OCI-LY1 (cell line): ENCODE data around the gene NHP2.
A peak's percentile ranks its signal among the peaks of the same experiment; 100 is the strongest.

Source experiments
- H2AFZ ChIP-seq: fragments of 200-600 bp; sonication (generic), shearing (Covaris generic); 2 replicates; pipeline ENCODE4 v1.6.0; 2014; ENCODE audit warnings: antibody characterized with exemption, mild to moderate bottlenecking, low read length
- H3F3A ChIP-seq: fragments of 200-600 bp; sonication (generic), shearing (Covaris generic); 2 replicates; pipeline ENCODE4 v1.6.0; 2014; ENCODE audit warnings: mild to moderate bottlenecking, antibody characterized with exemption, low read length, moderate library complexity; ENCODE audit not compliant: insufficient read depth
- H3K27ac ChIP-seq: fragments of 200-600 bp; sonication (generic); 2 replicates; pipeline ENCODE4 v1.5.1; 2014; ENCODE audit warnings: low read length, mixed run types, mild to moderate bottlenecking, low read depth; ENCODE audit not compliant: poor library complexity, severe bottlenecking
- H3K27me3 ChIP-seq: fragments of 200-600 bp; sonication (generic); 2 replicates; pipeline ENCODE4 v1.6.0; 2014; ENCODE audit warnings: antibody characterized with exemption, mild to moderate bottlenecking, low read length, moderate library complexity; ENCODE audit not compliant: insufficient read depth
- H3K36me3 ChIP-seq: fragments of 200-600 bp; sonication (generic); 2 replicates; pipeline ENCODE4 v1.6.1; 2014; ENCODE audit warnings: mild to moderate bottlenecking, antibody characterized with exemption, low read length, moderate library complexity, mixed read lengths; ENCODE audit not compliant: insufficient read depth
- H3K4me1 ChIP-seq: fragments of 200-600 bp; sonication (generic); 2 replicates; pipeline ENCODE4 v1.5.1; 2014; ENCODE audit warnings: mild to moderate bottlenecking, low read length, moderate library complexity; ENCODE audit not compliant: insufficient read depth, severe bottlenecking
- H3K4me2 ChIP-seq: fragments of 200-600 bp; sonication (generic), shearing (Covaris generic); 2 replicates; pipeline ENCODE4 v1.6.1; 2014; ENCODE audit warnings: low read length
- H3K4me3 ChIP-seq: fragments of 200-600 bp; sonication (generic); 2 replicates; pipeline ENCODE4 v1.5.1; 2014; ENCODE audit warnings: low read length, low read depth, mild to moderate bottlenecking, mixed read lengths; ENCODE audit not compliant: poor library complexity, severe bottlenecking
- H3K79me2 ChIP-seq: fragments of 200-600 bp; shearing (Covaris generic); 2 replicates; pipeline ENCODE4 v1.6.1; 2016; ENCODE audit warnings: mixed run types, low read length, mixed read lengths; ENCODE audit not compliant: insufficient read depth
- H3K9ac ChIP-seq: fragments of 200-600 bp; sonication (generic), shearing (Covaris generic); 2 replicates; pipeline ENCODE4 v1.6.1; 2014; ENCODE audit warnings: mild to moderate bottlenecking, low read length, mixed read lengths
- H3K9me2 ChIP-seq: fragments of 200-600 bp; sonication (generic), shearing (Covaris generic); 2 replicates; pipeline ENCODE4 v1.6.1; 2014; ENCODE audit warnings: low read depth, mild to moderate bottlenecking, low read length, mixed read lengths
- H3K9me3 ChIP-seq: fragments of 200-600 bp; shearing (Covaris generic); 2 replicates; pipeline ENCODE4 v1.6.1; 2014; ENCODE audit warnings: low read length, mixed read lengths
- H4K20me1 ChIP-seq: fragments of 200-600 bp; sonication (generic), shearing (Covaris generic); 2 replicates; pipeline ENCODE4 v1.6.0; 2016; ENCODE audit warnings: mild to moderate bottlenecking, low read length; ENCODE audit not compliant: insufficient read depth
- EZH2 ChIP-seq: fragments of 200-600 bp; sonication (generic), shearing (Covaris generic); IDR thresholded peaks from 2 replicates; pipeline ENCODE4 v1.8.0; 2017; ENCODE audit warnings: borderline replicate concordance, mixed run types, mild to moderate bottlenecking, antibody characterized with exemption, low read length, moderate library complexity, mixed read lengths
- TF ChIP-seq, protein P1 (sequence below): fragments of 200-600 bp; sonication (generic), shearing (Covaris generic); IDR thresholded peaks from 2 replicates; pipeline ENCODE4 v1.5.1; 2017; ENCODE audit warnings: mild to moderate bottlenecking, antibody characterized with exemption, low read length, moderate library complexity, mixed read lengths

NHP2 gene

GRCh38 chr5:178112545-178112944 lies 41.1 kb downstream of the NHP2 start:
- Histone ChIP-seq H3K4me1 (peaks cover 38% of the 10 kb centered on the region), H3K9me2 (no peaks in the 10 kb centered on the region), H3K27ac (no peak overlapping the region), H2AFZ (no peak overlapping the region), H4K20me1 (no peaks in the 10 kb centered on the region), H3K9me3 (no peaks in the 10 kb centered on the region), H3K79me2 (no peaks in the 10 kb centered on the region), H3K4me2 (peak overlapping the region; percentile 67), H3K4me3 (peak overlapping the region; percentile 52), H3K27me3 (peaks cover 21% of the 10 kb centered on the region), H3F3A (no peaks in the 10 kb centered on the region), H3K36me3 (no peaks in the 10 kb centered on the region; the same call in 1 of the 2 replicates), H3K9ac (no peak overlapping the region)
- TF ChIP-seq, protein P1, sequence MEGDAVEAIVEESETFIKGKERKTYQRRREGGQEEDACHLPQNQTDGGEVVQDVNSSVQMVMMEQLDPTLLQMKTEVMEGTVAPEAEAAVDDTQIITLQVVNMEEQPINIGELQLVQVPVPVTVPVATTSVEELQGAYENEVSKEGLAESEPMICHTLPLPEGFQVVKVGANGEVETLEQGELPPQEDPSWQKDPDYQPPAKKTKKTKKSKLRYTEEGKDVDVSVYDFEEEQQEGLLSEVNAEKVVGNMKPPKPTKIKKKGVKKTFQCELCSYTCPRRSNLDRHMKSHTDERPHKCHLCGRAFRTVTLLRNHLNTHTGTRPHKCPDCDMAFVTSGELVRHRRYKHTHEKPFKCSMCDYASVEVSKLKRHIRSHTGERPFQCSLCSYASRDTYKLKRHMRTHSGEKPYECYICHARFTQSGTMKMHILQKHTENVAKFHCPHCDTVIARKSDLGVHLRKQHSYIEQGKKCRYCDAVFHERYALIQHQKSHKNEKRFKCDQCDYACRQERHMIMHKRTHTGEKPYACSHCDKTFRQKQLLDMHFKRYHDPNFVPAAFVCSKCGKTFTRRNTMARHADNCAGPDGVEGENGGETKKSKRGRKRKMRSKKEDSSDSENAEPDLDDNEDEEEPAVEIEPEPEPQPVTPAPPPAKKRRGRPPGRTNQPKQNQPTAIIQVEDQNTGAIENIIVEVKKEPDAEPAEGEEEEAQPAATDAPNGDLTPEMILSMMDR: no peak
- TF ChIP-seq EZH2: no peak

DNA sequence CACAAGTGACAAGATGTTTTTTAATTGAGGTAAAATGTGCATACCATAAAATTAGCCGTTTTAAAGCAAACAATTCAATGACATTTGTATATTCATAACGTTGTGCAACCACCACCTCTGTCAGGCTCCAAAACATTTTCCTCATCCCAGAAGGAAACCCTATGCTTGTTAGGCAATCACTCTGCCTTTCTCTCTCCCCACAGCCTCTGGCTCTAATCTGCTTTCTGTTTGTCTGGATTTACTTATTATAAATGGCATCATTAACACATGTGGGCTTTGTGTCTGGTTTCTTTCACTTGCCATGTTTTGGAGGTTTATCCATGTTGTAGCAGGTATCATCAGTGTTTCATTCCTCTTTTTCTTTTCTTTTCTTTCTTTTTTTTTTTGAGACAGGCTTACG lies 41.8 kb downstream of the NHP2 start:
- Histone ChIP-seq H2AFZ (no peak overlapping the region), H3K27ac (no peak overlapping the region), H4K20me1 (no peaks in the 10 kb centered on the region), H3K4me2 (no peak overlapping the region), H3K36me3 (no peaks in the 10 kb centered on the region; the same call in 1 of the 2 replicates), H3K4me1 (peaks cover 32% of the 10 kb centered on the region), H3K9ac (no peak overlapping the region), H3K4me3 (no peak overlapping the region), H3F3A (no peaks in the 10 kb centered on the region), H3K9me3 (no peaks in the 10 kb centered on the region), H3K9me2 (no peaks in the 10 kb centered on the region), H3K79me2 (no peaks in the 10 kb centered on the region), H3K27me3 (peaks cover 21% of the 10 kb centered on the region)
- TF ChIP-seq, protein P1: no peak
- no peak for TF ChIP-seq EZH2

DNA sequence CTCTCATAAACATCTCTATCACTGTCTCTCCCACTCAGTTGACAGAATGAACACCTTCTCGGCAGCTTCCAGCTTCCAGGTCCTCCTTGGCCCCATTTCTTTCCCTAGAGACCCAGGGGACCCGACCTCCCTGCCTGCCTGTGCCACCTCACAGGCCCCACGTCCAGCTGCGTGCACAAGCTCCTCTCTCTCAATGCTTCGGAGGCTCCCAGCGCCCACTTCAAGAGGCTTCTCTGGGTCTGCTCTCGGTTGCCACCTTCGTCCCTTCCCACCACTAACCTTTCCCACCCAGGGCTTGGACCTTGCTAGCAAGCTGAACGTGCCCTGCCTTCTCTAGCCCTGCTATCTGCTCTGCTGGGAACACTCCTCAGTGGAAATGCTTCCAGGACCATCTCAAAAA lies 43.2 kb downstream of the NHP2 start:
- H4K20me1 ChIP-seq: no peaks in the 10 kb centered on the region
- H3K36me3 ChIP-seq: no peaks in the 10 kb centered on the region; the same call in 1 of the 2 replicates
- H2AFZ ChIP-seq: no peak overlapping the region
- H3K9ac ChIP-seq: no peak overlapping the region
- H3K9me3 ChIP-seq: no peaks in the 10 kb centered on the region
- no peak for TF ChIP-seq EZH2
- H3K27ac ChIP-seq: no peak overlapping the region
- peaks cover 21% of the 10 kb centered on the region for H3K27me3 ChIP-seq
- H3F3A ChIP-seq: no peaks in the 10 kb centered on the region
- no peaks in the 10 kb centered on the region for H3K79me2 ChIP-seq
- no peaks in the 10 kb centered on the region for H3K9me2 ChIP-seq
- no peak overlapping the region for H3K4me3 ChIP-seq
- H3K4me2 ChIP-seq: no peak overlapping the region
- H3K4me1 ChIP-seq: peaks cover 18% of the 10 kb centered on the region

- no peak overlapping the region for H3K4me2 ChIP-seq
- H3K4me3 ChIP-seq: no peak overlapping the region
- H3K9me3 ChIP-seq: no peaks in the 10 kb centered on the region
- no peaks in the 10 kb centered on the region for H3K9me2 ChIP-seq
- TF ChIP-seq EZH2: no peak
- TF ChIP-seq, protein P1: no peak
- H4K20me1 ChIP-seq: no peaks in the 10 kb centered on the region
- no peak overlapping the region for H3K9ac ChIP-seq
- peaks cover 4% of the 10 kb centered on the region for H3K4me1 ChIP-seq
- no peaks in the 10 kb centered on the region for H3K79me2 ChIP-seq
- no peak overlapping the region for H3K27ac ChIP-seq
- H3K36me3 ChIP-seq: no peaks in the 10 kb centered on the region; the same call in 1 of the 2 replicates
- peaks cover 21% of the 10 kb centered on the region for H3K27me3 ChIP-seq
- no peaks in the 10 kb centered on the region for H3F3A ChIP-seq
- no peak overlapping the region for H2AFZ ChIP-seq
Observed at GRCh38 chr5:178108966-178109365, 44.7 kb downstream of the NHP2 start.
